Renal cortex interstitium (tissue), 11 donors: ENCODE measurements around the gene UBR2. TPM values are rescaled to one million over a fixed set of nuclear protein-coding genes. Genes with fewer than 3 reads are reported as not detected.
A peak's percentile ranks its signal among the peaks of the same experiment; 100 is the strongest.
"Not testable (repeated sequence)": the region's sequence is repeated elsewhere in the genome, so short reads cannot be mapped to it uniquely, and the experiment has no call there.

Experiments
- DNase-seq, 11 donors: peaks; one replicate each; pipeline ENCODE4 v3.0.0-alpha.2; 2013; ENCODE audit warnings: low read depth in 9 of 11, low spot score in 4 of 11; ENCODE audit errors: extremely low read depth in 1 of 11
- polyA plus RNA-seq, 3 donors: library from polyadenylated mRNA; unstranded; fragments of 120-200 nt; gene quantifications; one replicate each; pipeline ENCODE4 v1.2.1, GENCODE V29; 2013; ENCODE audit not compliant: insufficient read length in 3 of 3

The UBR2 gene
- polyA plus RNA-seq, 3 donors = 25.7 to 29.6 (median 27.9) TPM

- peak; percentile 46 to 73 (median 61) for DNase-seq
Observed at GRCh38 chr6:42661540-42662153, 97.8 kb downstream of the UBR2 start.

- no peak for DNase-seq
Observed at GRCh38 chr6:42664718-42665117, 100.9 kb downstream of the UBR2 start.

- DNase-seq = not testable (repeated sequence)
Observed at GRCh38 chr6:42674368-42674767, 110.5 kb downstream of the UBR2 start.

- DNase-seq = no peak
Observed at GRCh38 chr6:42674780-42675179, 111.0 kb downstream of the UBR2 start.

- DNase-seq = no peak
Observed at GRCh38 chr6:42679358-42679757, 115.5 kb downstream of the UBR2 start.

GRCh38 chr6:42688281-42688680 lies 124.5 kb downstream of the UBR2 start:
- no peak for DNase-seq

- DNase-seq = no peak
Observed at GRCh38 chr6:42689371-42689770, 125.5 kb downstream of the UBR2 start.

- DNase-seq = no peak
Observed at GRCh38 chr6:42690151-42690702, 126.4 kb downstream of the UBR2 start.

- no peak for DNase-seq
Observed at GRCh38 chr6:42690872-42691271, 127.0 kb downstream of the UBR2 start.

GRCh38 chr6:42692137-42692911 lies 128.5 kb downstream of the UBR2 start:
- no peak for DNase-seq

GRCh38 chr6:42693725-42694323 lies 130.0 kb downstream of the UBR2 start:
- no peak for DNase-seq

GRCh38 chr6:42694586-42694985 lies 130.8 kb downstream of the UBR2 start:
- no peak for DNase-seq

GRCh38 chr6:42696526-42697267 lies 132.9 kb downstream of the UBR2 start:
- DNase-seq = no peak

GRCh38 chr6:42697268-42697655 lies 133.4 kb downstream of the UBR2 start:
- DNase-seq = no peak

- DNase-seq = no peak
Observed at GRCh38 chr6:42698217-42698616, 134.4 kb downstream of the UBR2 start.

GRCh38 chr6:42702200-42702599 lies 138.4 kb downstream of the UBR2 start:
- DNase-seq = no peak

GRCh38 chr6:42702786-42703185 lies 139.0 kb downstream of the UBR2 start:
- not testable (repeated sequence) for DNase-seq

- peak in 9 of 11 donors; percentile 17 to 60 (median 48) for DNase-seq
Observed at GRCh38 chr6:42704251-42704936, 140.6 kb downstream of the UBR2 start.

GRCh38 chr6:42704937-42705374 lies 141.1 kb downstream of the UBR2 start:
- DNase-seq = no peak
